Activated CD4-positive, alpha-beta T cell treated with anti-CD3 and anti-CD28 coated beads, Interleukin-2, amount 50 U/mL, for 48 hours (primary cell): ENCODE measurements around the gene KRTAP1-1.
"Not testable (repeated sequence)": the region's sequence is repeated elsewhere in the genome, so short reads cannot be mapped to it uniquely, and the experiment has no call there.

ENCODE experiments used
- DNase-seq, 2 experiments: peaks; one replicate each; pipeline ENCODE4 v3.0.0-alpha.2; 2020

KRTAP1-1 gene

DNA sequence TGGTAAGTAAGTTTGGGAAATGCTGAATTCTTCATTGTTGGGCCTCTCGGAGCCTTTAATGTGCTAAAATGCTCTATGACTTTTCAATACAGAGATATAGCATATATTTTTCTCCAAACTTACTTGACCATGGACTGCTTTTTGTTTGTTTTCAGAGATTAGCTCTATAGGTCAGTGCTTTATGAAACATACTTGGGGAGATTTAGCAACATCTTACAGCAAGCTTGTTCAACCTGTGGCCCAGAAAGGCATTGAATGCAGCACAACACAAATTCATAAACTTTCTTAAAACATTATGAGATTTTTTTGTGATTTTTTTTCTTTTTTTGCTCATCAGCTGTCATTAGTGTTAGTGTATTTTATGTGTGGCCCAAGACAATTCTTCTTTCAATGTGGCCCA is 31.3 kb downstream of the KRTAP1-1 start:
- DNase-seq = no peak

DNA sequence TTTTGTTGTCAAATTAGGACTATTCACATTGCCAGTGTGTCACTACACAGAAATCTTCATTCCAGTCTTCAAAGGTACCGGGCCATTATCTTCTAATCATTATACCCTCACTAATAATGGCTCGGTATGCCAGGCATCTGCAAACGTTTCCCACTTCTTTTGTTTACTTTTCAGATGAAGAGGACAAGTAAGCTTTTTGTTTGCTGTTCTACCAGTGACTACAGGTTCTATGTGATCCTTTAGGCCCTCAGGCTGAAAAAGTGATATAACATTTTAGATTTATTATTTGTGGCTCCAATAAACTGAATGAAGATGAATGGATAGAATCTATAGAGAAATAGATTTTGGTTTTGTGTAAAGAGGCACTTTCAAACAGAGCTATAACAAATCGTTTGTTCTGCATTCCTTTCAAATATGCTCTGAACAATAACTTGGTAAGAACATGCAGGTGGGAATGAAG is 31.9 kb downstream of the KRTAP1-1 start:
- no peak for DNase-seq

DNA sequence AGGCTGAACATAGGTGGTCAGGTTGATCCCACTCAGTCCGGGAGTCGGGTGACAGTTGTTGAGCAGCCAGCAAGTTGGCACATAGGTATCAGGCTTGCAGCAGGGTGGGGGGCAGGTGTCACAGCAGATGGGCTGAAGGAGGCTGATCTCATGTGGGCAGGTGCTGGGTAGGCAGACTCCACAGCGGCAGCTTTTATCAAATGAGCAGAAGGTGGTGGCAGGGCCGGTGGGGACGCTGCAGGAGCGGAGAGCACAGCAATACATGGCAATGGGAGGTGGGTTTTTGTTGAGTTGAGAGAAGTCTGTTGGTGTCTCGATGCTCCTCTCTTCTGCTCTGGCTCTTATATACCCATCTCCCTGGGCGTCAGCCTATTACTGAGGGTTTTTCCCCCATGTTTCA is 32.4 kb downstream of the KRTAP1-1 start, which contains the start of gene KRTAP3-1:
KRTAP3-1 (minus strand) TSS at position 318 of the 400 bp plus-strand sequence; CDS start at position 264, 54 bp downstream.
- no peak for DNase-seq

GRCh38 chr17:41004397-41004796 is 36.9 kb downstream of the KRTAP1-1 start:
- DNase-seq = no peak

GRCh38 chr17:41003926-41004325 is 37.3 kb downstream of the KRTAP1-1 start:
- no peak for DNase-seq

DNA sequence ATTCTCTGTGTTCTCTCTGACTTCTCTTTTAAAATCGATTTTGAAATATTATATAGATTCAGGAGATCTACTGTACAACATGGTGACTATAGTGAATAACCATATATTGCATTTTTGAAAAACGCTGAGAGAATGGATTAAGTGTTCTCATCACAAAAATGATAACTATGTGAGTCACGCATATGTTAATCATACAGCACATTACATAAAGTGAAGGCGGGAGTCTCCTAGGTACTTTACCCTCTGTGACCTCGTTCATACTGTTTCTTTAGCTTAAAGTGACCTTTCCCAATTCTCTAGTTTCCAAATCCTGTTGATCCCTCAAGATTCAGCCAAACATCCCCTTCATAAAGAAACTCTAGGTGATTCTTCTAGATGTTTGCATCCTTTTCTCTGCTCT is 38.4 kb downstream of the KRTAP1-1 start:
- DNase-seq = no peak

GRCh38 chr17:41001795-41002194 is 39.5 kb downstream of the KRTAP1-1 start:
- no peak for DNase-seq

- DNase-seq = not testable (repeated sequence)
Observed at GRCh38 chr17:40999563-40999962, 41.7 kb downstream of the KRTAP1-1 start, which contains the start of gene KRTAP3-2. Gene KRTAP3-2, minus strand, starts transcription at chr17:40999906. Its CDS starts 53 bp downstream, at chr17:40999853.

DNA sequence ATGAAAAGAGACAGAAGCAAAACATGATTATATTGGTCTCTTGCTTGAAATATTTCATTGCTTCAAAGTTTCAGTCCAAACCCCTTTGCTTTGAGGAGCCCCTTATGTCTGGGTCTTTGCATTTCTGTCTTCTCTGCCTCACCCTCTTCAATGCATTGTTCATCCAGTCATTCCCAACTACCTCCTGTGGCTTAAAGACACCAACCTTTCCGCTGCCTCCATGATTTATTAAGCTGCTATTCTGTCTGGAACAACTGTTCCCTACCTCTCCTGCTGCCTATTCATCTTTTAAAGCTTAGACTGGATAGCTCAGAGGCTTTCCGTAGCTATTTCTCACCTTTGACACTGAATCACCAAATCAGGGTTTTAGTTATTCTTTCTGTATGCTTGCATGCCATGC is 43.9 kb downstream of the KRTAP1-1 start:
- no peak for DNase-seq

GRCh38 chr17:40996829-40997228 is 44.4 kb downstream of the KRTAP1-1 start:
- no peak for DNase-seq

DNA sequence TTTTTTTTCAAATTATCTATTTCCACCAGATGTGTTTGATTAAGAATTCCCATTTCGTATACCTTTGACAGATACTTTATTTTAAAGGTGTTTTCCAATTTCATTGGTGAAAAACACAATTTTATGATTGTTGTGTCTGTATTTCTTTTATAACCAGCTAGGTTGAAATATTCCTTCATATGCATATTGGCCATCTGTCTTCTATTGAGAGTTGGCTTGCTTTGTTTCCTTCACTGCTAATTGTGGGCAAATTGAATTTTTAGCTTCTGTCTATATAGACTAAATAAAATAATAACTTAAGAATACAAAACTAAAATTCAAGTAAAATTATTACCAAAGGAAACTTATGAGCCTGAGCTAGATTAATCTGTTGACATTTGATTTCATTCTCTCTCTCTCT is 46.1 kb downstream of the KRTAP1-1 start:
- DNase-seq = no peak

GRCh38 chr17:40993839-40994238 is 47.4 kb downstream of the KRTAP1-1 start, which contains the start of gene KRTAP3-3:
Gene KRTAP3-3, minus strand, starts transcription at chr17:40994164. Its CDS starts 67 bp downstream, at chr17:40994097.
- DNase-seq = no peak

DNA sequence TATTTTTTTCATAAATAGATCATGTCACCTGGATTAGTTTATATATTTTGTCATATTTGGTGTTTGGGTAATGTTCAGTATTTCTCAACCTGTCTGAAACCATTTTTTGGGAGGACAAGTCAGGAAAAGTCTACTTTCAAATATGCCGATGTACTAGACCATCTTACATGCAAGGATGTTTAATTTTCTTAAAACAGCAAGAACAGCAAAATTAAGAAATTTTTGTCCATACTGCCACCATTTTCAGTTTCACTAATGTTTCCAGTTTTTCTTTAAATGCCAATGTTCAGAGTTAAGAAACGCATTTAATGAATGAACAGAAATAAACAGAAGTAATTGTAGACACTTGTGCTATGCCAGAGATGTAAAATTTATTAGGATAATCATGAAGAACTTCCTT is 48.2 kb downstream of the KRTAP1-1 start:
- no peak for DNase-seq

- no peak for DNase-seq
Observed at GRCh38 chr17:40992666-40993065, 48.6 kb downstream of the KRTAP1-1 start.
